Measurements from ENCODE around the gene LTO1. TPM values are rescaled to one million over a fixed set of nuclear protein-coding genes. Genes with fewer than 3 reads are reported as not detected.
A peak's percentile ranks its signal among the peaks of the same experiment; 100 is the strongest.

LTO1 gene
- total and polyA plus RNA-seq, 2 of the 13 experiments (the other 11 are each of a cell fraction or from before 2014, with no cell fraction given), result 11.8 to 15.0 TPM

- TF ChIP-seq ARID5B (CRISPR knock-in tag; IDR thresholded peaks at IDR 0.05) (peak; percentile 63), ZNF333 (CRISPR knock-in tag; IDR thresholded peaks at IDR 0.05; ENCODE audit: borderline replicate concordance) (no peak), TEF (CRISPR knock-in tag; IDR thresholded peaks at IDR 0.05) (no peak), ZNF280B (CRISPR knock-in tag; IDR thresholded peaks at IDR 0.05; ENCODE audit: borderline replicate concordance) (0 out of 2 replicates have a peak, but pooled peaks have one; percentile 71), ZNF501 (CRISPR knock-in tag; IDR thresholded peaks at IDR 0.05) (0 out of 2 replicates have a peak, but pooled peaks have one; percentile 34), ZNF543 (CRISPR knock-in tag; IDR thresholded peaks at IDR 0.05) (no peak), JARID2 (CRISPR knock-in tag; IDR thresholded peaks at IDR 0.05; ENCODE audit: insufficient replicate concordance) (no peak), MXD3 (CRISPR knock-in tag; IDR thresholded peaks at IDR 0.05) (peak; percentile 49; the same call in 1 of the 2 replicates), ZNF607 (CRISPR knock-in tag; IDR thresholded peaks at IDR 0.05; ENCODE audit: borderline replicate concordance) (no peak), RXRA (CRISPR knock-in tag; IDR thresholded peaks at IDR 0.05) (peak; percentile 43; the same call in 1 of the 2 replicates), ZBTB7A (CRISPR knock-in tag; IDR thresholded peaks at IDR 0.05) (peak; percentile 77; the same call in 1 of the 2 replicates), ZMAT5 (CRISPR knock-in tag; IDR thresholded peaks at IDR 0.05; ENCODE audit: borderline replicate concordance, low read depth) (no peak), ZNF816 (CRISPR knock-in tag; IDR thresholded peaks at IDR 0.05; ENCODE audit: borderline replicate concordance) (no peak), TEAD3 (CRISPR knock-in tag; optimal IDR thresholded peaks at IDR 0.05; ENCODE audit: borderline replicate concordance) (peak; percentile 50), ARNT2 (CRISPR knock-in tag; IDR thresholded peaks at IDR 0.05; ENCODE audit: low read depth) (peak; percentile 80; the same call in 1 of the 2 replicates), EED (CRISPR knock-in tag; IDR thresholded peaks at IDR 0.05) (peak; percentile 54; the same call in 1 of the 2 replicates), ZNF598 (CRISPR knock-in tag; IDR thresholded peaks at IDR 0.05; ENCODE audit: borderline replicate concordance) (no peak), ZIK1 (CRISPR knock-in tag; IDR thresholded peaks at IDR 0.05; ENCODE audit: borderline replicate concordance, low read depth) (peak; percentile 64; the same call in 1 of the 2 replicates), MNT (IDR thresholded peaks at IDR 0.05) (no peak)
Measured at GRCh38 chr11:69705901-69706787, 31.0 kb upstream of the LTO1 start (continued).

Measured in HepG2 (cell line).